Activated CD8-positive, alpha-beta T cell treated with anti-CD3 and anti-CD28 coated beads for 36 hours (primary cell): ENCODE measurements around the gene PTK6. TPM values are rescaled to one million over a fixed set of nuclear protein-coding genes. Genes with fewer than 3 reads are reported as not detected.

Source experiments
- ATAC-seq: fragments of 200-7000 bp; cut with Tn5 transposase; one replicate; pipeline ENCODE4 v1.10.0; 2021; ENCODE audit warnings: mild to moderate bottlenecking, moderate library complexity
- CTCF ChIA-PET: fragments of 350-600 bp; sonication (Branson Sonifier 250); formaldehyde crosslinking; loops from one replicate; lab custom pipeline; 2021; ENCODE audit warnings: antibody characterized with exemption; lab: Charles Lee
- POLR2A ChIA-PET: fragments of 350-600 bp; sonication (Branson Sonifier 250); formaldehyde crosslinking; loops from one replicate; lab custom pipeline; 2021; ENCODE audit warnings: antibody characterized with exemption; lab: Charles Lee
- DNase-seq: peaks from one replicate; pipeline ENCODE4 v3.0.0-alpha.2; 2020
- H3K27ac Mint-ChIP-seq: one replicate; pipeline ENCODE4 v1.8.0; 2021; ENCODE audit warnings: mild to moderate bottlenecking, mixed read lengths
- H3K27me3 Mint-ChIP-seq: one replicate; pipeline ENCODE4 v1.8.0; 2021; ENCODE audit warnings: mixed read lengths
- H3K36me3 Mint-ChIP-seq: one replicate; pipeline ENCODE4 v1.8.0; 2021; ENCODE audit warnings: low read depth, mixed read lengths
- H3K4me1 Mint-ChIP-seq: one replicate; pipeline ENCODE4 v1.8.0; 2021; ENCODE audit warnings: low read depth, mixed read lengths
- H3K4me3 Mint-ChIP-seq: one replicate; pipeline ENCODE4 v1.8.0; 2021; ENCODE audit warnings: mild to moderate bottlenecking, moderate library complexity, mixed read lengths
- H3K9me3 Mint-ChIP-seq: one replicate; pipeline ENCODE4 v1.8.0; 2021; ENCODE audit warnings: mixed read lengths
- CTCF ChIP-seq: fragments of 200-600 bp; IDR thresholded peaks from one replicate; pipeline ENCODE4 v1.8.0; 2022; ENCODE audit warnings: antibody characterized with exemption, mild to moderate bottlenecking
- intact Hi-C: fragments of 100-400 bp; cut with micrococcal nuclease; formaldehyde crosslinking; loops from one replicate; pipeline ENCODE4 v1.10.0; 2022
- total RNA-seq, 2 experiments: library from RNA; stranded (reverse); gene quantifications; one replicate each; pipeline ENCODE4 v1.2.3, GENCODE V29; 2021

PTK6 gene
- total RNA-seq, 2 experiments from 2014 or later = 0.18 TPM; not detected in 1

GRCh38 chr20:63568986-63569949 lies 32.1 kb upstream of the PTK6 start:
- Mint-ChIP-seq H3K27me3 (no peaks in the 10 kb centered on the region), H3K9me3 (no peaks in the 10 kb centered on the region), H3K4me3 (no peak overlapping the region), H3K36me3 (no peaks in the 10 kb centered on the region), H3K27ac (no peak overlapping the region), H3K4me1 (peaks cover 18% of the 10 kb centered on the region)
- no peak for ATAC-seq
- DNase-seq = no peak
- TF ChIP-seq CTCF = no peak
- ChIA-PET CTCF (interaction anchor here (1.2 to 1.7 kb wide), 3 partner anchors 12 to 32 kb away, joined by 5 to 6 read pairs (median 6); partner anchors contain the start of gene PTK6), POLR2A (interaction anchor here (1.3 kb wide), 1 partner anchor 30 kb away, joined by 3 read pairs; no protein-coding TSS in a partner anchor)
- intact Hi-C loops = no loop called here

GRCh38 chr20:63568170-63568981 lies 31.2 kb upstream of the PTK6 start:
- Mint-ChIP-seq H3K27me3 (no peaks in the 10 kb centered on the region), H3K36me3 (no peaks in the 10 kb centered on the region), H3K27ac (no peak overlapping the region), H3K9me3 (no peaks in the 10 kb centered on the region), H3K4me3 (peak overlapping the region; percentile 33), H3K4me1 (peaks cover 18% of the 10 kb centered on the region)
- CTCF ChIA-PET = interaction anchor here (1.2 to 1.7 kb wide), 5 partner anchors 11 to 59 kb away, joined by 3 to 6 read pairs (median 4); partner anchors contain the start of gene GMEB2
- DNase-seq = no peak
- no peak for ATAC-seq
- TF ChIP-seq CTCF = no peak
- POLR2A ChIA-PET = interaction anchor here (1.0 to 1.3 kb wide), 2 partner anchors 29 to 466 kb away, joined by 3 read pairs; no protein-coding TSS in a partner anchor
- intact Hi-C loops = no loop called here

- ATAC-seq = peak; percentile 79
These were observed 30.4 kb upstream of the PTK6 start for GRCh38 chr20:63567386-63568169.

GRCh38 chr20:63567136-63567385 lies 29.9 kb upstream of the PTK6 start:
- intact Hi-C loops = no loop called here
- no peak overlapping the region for H3K4me3 Mint-ChIP-seq
- POLR2A ChIA-PET = interaction anchor here (1.0 kb wide), 3 partner anchors 10 to 465 kb away, joined by 3 to 4 read pairs (median 4); no protein-coding TSS in a partner anchor
- peaks cover 18% of the 10 kb centered on the region for H3K4me1 Mint-ChIP-seq
- H3K9me3 Mint-ChIP-seq = no peaks in the 10 kb centered on the region
- no peaks in the 10 kb centered on the region for H3K27me3 Mint-ChIP-seq
- TF ChIP-seq CTCF = no peak
- DNase-seq (no peak), ATAC-seq (no peak)
- H3K36me3 Mint-ChIP-seq = no peaks in the 10 kb centered on the region
- CTCF ChIA-PET = interaction anchor here (0.6 to 1.5 kb wide), 5 partner anchors 16 to 298 kb away, joined by 3 to 4 read pairs (median 3); partner anchors contain the start of gene GMEB2
- no peak overlapping the region for H3K27ac Mint-ChIP-seq

More at GRCh38 chr20:63567386-63568169, 30.4 kb upstream of the PTK6 start:
- no peaks in the 10 kb centered on the region for H3K9me3 Mint-ChIP-seq
- no peaks in the 10 kb centered on the region for H3K27me3 Mint-ChIP-seq
- ChIA-PET CTCF (interaction anchor here (0.6 to 1.7 kb wide), 7 partner anchors 15 to 297 kb away, joined by 3 to 6 read pairs (median 3); partner anchors contain the start of gene GMEB2), POLR2A (interaction anchor here (1.0 to 1.3 kb wide), 4 partner anchors 10 to 466 kb away, joined by 3 to 4 read pairs (median 4); no protein-coding TSS in a partner anchor)
- H3K4me1 Mint-ChIP-seq = peaks cover 18% of the 10 kb centered on the region
- DNase-seq = peak; percentile 80
- H3K36me3 Mint-ChIP-seq = no peaks in the 10 kb centered on the region
- H3K27ac Mint-ChIP-seq = peak overlapping the region; percentile 52
- intact Hi-C loops = no loop called here
- peak overlapping the region; percentile 33 for H3K4me3 Mint-ChIP-seq
- no peak for TF ChIP-seq CTCF
